ENCODE results near the gene ATP12A. TPM values are rescaled to one million over a fixed set of nuclear protein-coding genes. Genes with fewer than 3 reads are reported as not detected.

Gene ATP12A
- total RNA-seq, 1 donor from 2014 or later, result 0.21 TPM

DNA sequence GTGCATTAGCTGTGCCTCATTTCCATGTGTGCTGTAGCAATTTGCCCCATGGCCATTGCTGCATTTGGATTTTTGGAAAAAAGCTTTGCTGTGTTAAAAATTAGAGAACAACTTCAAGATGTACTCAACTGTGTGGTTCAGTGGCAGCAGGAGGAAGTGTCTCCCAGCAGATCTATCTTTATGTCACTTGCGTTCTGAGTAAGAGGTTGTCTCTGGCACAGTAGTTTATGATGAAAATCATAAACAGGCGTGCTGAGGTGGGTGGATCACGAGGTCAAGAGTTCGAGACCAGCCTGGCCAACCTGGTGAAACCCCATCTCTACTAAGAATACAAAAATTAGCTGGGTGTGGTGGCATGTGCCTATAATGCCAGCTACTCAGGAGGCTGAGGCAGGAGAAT lies 54.7 kb downstream of the ATP12A start:
- no peak for DNase-seq

DNA sequence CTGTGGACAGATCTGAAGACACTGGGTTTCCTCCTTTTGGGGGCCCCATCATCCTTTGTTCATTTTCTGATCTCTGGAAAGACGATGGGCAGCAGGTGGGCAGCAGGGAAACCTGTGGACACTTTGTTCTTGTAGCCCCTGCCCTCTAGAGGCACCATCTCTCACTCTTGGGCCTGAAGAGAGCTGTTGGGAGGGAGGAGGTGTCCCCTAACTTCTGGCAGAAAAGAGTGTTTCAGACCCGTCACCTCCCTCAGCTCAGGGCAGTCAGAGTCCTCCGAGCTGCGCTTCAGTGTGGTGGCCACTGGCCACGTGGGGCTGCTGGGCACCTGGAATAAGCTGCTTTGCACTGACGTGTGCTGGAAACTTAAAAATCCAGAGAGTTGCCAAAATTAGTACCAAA lies 56.8 kb downstream of the ATP12A start:
- DNase-seq, result no peak

- no peak for DNase-seq
Observed at GRCh38 chr13:24738366-24738847, 58.2 kb downstream of the ATP12A start.

GRCh38 chr13:24740014-24740890 lies 60.0 kb downstream of the ATP12A start:
- no peak for DNase-seq

GRCh38 chr13:24741016-24741662 lies 60.9 kb downstream of the ATP12A start:
- peak; percentile 39 for DNase-seq

DNA sequence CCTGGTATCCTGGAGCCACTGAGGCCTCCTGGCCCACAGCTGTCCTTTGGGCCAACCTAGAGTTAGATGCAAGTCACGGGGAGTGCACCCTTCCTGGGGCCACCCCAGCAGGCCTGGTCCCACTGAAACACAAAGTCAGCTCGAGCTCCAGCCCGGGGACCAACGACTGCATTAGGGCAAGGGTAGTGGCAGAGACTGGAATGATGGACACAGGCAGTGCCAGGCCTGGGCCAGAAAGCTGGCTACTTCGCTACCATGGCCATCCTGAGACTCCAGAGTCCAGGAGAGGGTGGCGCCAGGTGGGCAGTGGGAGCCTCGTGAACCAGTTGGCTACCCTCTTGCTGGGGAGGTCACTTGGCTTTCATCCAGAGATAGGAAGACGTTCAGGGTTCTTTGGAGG lies 61.6 kb downstream of the ATP12A start:
- DNase-seq, result no peak

DNA sequence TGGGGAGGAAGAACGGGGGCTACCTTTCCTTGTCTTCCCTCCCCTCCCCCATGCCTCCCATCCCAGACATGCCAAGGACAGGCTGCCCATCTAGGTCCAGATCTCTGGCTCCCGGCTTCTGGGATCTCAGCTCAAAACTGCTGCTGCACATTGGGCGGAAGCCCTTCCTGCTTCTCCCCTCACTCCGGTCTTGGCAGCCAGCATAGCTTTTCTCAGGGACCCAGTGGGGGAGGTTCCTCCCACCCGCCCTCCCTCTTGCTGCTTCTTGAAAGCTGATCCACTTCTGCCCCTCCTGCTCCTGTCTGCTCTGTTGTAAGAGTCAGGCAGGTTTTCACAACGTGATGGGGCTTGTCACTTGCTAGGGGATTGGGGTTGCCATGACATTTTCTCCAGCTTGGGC lies 62.1 kb downstream of the ATP12A start:
- peak; percentile 72 for DNase-seq

- DNase-seq, result no peak
Observed at GRCh38 chr13:24742977-24743376, 62.8 kb downstream of the ATP12A start.

DNA sequence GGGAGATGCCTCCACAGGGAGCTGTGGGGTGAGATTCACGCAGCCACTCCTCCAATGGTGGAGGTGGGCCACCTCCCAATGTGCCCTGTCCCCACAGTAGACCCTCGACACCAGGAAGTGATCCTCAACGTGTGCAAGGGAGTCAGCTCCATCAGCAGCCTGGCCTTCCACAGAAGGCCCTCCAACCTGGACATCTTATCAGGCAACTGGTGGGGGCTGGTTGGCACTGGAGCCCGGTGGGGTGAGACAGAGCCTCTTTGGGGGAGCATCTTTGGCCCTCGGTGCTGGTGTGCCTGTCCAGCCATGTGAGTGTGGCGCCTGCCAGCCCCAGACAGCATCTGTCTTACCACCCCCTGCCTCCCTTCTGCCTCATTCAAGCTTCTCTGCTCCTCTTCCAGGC lies 64.0 kb downstream of the ATP12A start:
- DNase-seq, result no peak

- DNase-seq, result no peak
Observed at GRCh38 chr13:24745516-24745860, 65.3 kb downstream of the ATP12A start.

DNA sequence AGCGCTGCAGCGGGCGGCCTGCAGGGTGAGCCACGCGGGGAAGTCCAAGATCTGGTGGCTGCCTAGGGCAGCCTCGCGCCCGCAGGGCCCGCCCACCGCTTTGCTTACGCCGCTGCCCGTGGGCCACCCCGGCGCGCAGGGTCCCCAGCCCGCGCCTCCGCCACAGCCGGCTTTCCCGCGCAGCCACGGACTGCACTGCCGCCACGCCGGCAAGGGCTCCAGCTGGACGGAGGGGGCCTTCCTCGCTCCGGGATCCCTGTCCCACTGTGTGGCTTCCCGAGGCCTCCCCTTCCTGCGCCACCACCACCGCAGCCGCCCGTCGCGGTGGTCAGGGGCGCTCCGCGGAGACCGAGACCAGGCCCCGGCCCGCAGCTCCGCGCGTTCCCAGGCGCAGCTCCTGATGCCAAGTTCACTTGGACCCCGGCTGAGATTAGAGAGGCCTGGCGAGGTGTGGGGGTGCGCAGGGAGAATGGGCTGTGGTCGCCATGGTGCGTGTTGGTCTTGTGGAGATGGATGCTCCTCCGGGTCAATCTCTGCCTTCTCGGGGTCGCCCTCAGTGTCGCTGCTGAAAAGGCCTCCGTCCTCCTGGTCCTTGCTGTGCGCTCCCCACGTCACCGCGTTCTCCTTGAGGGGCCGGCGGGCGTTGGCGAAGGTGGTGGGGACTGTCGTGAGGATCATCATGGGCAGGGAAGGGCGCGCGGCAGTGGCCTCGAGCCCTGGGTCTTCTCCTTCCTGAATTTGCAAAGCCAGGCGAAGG lies 65.8 kb downstream of the ATP12A start:
- no peak for DNase-seq

DNA sequence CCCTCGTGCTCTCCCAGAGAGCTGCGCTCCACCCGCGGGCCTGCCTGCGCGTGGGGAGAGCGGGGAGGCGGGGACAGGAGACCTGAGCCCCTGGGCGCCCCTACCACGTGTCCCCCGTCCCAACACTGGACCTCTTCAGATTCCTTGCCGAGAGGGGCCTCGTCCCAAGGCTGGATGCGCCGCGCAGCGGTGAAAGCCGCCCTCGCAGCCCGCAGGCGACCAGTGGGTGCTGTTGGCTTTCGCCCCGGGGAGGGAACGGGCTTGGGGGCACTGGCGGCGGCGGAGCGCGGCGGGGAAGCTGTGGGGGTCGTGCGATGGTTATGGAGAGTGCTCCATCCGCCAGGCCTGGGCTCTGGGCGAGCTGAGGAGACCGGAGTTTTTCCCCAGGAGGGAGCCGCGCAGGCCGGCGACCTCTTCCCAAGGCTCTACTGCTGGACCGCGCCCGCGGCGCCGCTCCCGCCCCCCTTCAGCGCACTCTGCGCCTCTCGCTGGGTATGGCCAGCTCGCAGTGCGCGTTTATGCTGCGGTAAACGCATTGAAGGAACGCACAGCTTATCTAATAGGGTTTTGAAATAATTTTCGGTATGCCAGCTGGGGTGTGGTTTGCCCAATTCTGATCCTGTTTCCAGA lies 66.5 kb downstream of the ATP12A start:
- DNase-seq, result peak; percentile 26

DNA sequence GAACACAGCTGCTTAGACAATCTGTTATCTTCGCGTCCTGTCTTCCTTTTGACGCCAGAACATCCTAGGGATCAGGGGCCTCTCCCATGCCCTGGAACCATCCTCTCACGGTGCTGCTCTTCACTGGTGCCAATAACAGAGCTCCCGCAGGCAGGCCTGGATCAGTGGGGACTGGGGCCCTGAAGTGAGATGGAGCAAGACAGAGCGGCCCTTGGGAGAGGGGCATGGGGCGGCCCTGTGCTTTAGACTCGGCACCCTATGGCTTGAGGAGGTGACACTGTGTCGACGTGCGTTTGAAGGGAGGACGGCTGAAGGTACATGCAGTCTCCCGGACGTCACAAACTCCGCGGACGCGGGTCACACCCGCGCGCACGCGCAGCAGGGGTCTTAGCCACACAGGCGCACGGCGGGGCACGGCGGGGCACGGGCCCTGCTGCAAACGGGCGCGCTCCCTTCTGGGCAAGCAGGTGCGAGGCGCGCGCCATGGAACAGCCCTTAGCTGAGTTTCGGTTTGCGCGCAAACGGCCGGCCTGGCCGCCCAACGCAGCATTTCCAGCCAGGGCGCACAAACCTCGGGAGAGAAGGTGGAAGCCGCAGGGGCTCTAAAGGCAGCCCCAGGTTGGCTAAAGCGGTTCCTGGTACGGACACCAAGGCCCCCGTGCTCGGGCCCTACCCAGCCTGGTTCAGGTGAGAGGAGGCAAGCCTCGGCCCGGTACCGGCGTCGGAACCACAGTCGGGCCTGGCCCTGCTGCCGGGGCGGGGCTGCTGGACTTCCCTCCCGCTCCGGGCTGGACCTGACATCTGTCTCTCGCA lies 67.2 kb downstream of the ATP12A start:
- DNase-seq, result peak; percentile 39

GRCh38 chr13:24748061-24748400 lies 67.8 kb downstream of the ATP12A start:
- DNase-seq, result no peak

DNA sequence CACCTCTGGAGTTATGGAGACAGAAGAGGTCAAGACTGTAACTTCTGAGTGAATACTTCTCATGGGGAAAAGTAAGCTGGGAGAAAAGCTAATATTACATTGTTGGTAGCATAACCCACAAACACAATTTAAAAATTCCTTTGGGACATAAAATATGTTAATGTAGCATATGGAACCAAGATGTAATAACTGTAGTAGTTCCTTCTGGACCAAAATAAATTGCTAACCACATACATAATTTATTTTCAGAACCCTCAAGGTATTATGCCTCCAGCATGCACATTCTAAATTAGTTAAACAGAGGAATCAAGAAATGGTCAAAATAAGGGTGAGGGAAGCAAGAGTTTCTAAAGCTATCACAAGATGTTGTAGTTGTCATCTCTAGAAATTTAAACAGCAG lies 79.0 kb downstream of the ATP12A start:
- DNase-seq, result no peak

Small RNA genes lying within 50 kb of the gene (small RNA-seq; reads per million reads assigned to genes)
- not detected for gene RNY1P7 (ENCODE audit: low replicate concordance)

Other genes with a start within 250 kb of the ATP12A start
- gene PARP4, start 167.6 kb upstream of the ATP12A start, total RNA-seq, result 37.0 TPM
- gene RNF17, start 83.8 kb downstream of the ATP12A start, total RNA-seq, result not detected